ENCODE results near the gene CRYM.

Gene CRYM

GRCh38 chr16:21244518-21245215 is 33.4 kb downstream of the CRYM start:
- no peak for DNase-seq (ENCODE audit: low read depth)

GRCh38 chr16:21242756-21243155 is 35.3 kb downstream of the CRYM start:
- no peak for DNase-seq (ENCODE audit: low read depth)

GRCh38 chr16:21239646-21240045 is 38.4 kb downstream of the CRYM start:
- no peak for DNase-seq (ENCODE audit: low read depth)

- DNase-seq (ENCODE audit: low read depth): no peak
Observed at GRCh38 chr16:21236831-21237230, 41.3 kb downstream of the CRYM start.

- no peak for DNase-seq (ENCODE audit: low read depth)
Observed at GRCh38 chr16:21235199-21235585, 42.9 kb downstream of the CRYM start.

- no peak for DNase-seq (ENCODE audit: low read depth)
Observed at GRCh38 chr16:21233521-21234150, 44.5 kb downstream of the CRYM start, which contains the start of gene ANKS4B. Gene ANKS4B (plus strand): TSS chr16:21233699. CDS start chr16:21233738, 39 bp downstream.

DNA sequence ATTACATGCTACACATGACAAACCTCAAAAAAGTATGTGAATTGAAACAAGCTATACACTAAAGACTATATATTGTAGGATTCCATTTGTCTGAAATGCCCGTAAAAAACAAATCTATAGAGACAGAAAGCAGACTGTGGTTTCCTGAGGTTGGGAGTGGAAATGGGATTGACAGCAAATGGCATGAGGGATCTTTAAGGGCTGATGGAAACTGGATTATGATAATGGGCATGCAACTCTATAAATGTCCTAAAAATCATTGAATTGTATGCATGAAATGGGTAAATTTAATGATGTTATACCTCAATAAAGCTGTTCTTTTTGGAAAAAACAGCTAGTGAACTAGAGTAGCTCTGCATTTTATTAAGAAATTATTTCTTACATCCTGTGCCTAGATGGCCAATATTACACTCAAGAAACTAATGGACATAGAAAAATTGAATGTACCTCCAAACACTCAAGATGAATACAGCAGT is 45.0 kb downstream of the CRYM start:
- DNase-seq (ENCODE audit: low read depth): no peak

- no peak for DNase-seq (ENCODE audit: low read depth)
Observed at GRCh38 chr16:21228361-21228872, 49.7 kb downstream of the CRYM start.

DNA sequence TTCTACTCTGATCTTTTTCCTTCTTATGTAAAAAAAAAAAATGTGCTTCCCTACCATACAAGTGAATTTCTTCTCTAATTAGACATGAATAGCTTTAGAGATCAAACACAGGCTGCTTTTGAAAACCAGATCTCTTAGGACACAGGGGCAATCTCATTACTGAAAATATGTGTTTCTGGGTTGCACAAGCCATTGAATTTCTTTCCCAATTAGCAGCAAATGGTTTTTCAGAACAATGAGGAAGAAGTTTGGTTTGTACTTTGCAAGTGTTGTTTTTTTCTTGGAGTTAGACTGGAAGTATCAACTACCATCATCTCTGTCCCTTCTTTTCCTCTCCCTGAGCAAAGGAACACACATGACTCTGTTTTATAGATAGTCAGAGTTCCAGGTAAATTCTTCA is 50.2 kb downstream of the CRYM start:
- DNase-seq (ENCODE audit: low read depth): no peak

DNA sequence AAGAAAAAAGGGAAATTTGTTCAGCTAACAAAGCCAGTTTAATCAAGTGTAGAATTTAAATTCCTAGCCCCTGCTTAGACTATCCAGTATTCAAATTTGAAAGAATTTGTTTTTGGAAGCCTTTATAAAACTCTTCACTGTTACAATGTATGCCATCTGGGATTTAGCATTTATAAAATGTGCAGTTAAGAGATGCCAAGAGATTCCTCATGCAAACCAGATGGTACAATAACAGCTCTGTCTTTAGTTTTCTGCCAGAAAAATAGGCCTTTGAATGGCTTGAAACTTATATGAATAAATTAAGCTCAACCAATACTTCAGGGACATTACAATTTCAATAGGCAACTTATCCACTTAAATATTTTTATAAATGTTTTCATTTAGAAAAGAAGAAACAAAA is 51.3 kb downstream of the CRYM start:
- DNase-seq (ENCODE audit: low read depth): no peak

GRCh38 chr16:21224800-21225199 is 53.3 kb downstream of the CRYM start:
- DNase-seq (ENCODE audit: low read depth): no peak

DNA sequence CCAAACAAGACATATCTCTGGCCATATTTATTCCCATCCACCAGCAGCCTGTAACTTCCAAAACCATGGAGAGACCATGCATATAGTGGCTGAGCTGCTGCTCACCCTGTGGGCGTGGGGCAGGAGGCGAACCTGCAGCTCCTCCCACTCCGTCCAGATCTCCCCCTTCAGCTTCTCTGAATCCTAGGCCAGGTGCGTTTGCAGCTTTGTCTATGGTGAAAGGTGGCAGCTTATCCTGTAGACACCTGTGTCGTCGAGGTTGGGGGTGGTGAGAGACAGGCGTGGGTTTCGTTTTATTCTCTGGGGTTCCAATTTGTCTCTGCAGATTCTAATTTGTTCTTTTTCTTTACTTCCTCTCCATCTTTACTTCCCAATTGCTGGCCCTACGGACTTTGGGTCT is 54.3 kb downstream of the CRYM start:
- no peak for DNase-seq (ENCODE audit: low read depth)

DNA sequence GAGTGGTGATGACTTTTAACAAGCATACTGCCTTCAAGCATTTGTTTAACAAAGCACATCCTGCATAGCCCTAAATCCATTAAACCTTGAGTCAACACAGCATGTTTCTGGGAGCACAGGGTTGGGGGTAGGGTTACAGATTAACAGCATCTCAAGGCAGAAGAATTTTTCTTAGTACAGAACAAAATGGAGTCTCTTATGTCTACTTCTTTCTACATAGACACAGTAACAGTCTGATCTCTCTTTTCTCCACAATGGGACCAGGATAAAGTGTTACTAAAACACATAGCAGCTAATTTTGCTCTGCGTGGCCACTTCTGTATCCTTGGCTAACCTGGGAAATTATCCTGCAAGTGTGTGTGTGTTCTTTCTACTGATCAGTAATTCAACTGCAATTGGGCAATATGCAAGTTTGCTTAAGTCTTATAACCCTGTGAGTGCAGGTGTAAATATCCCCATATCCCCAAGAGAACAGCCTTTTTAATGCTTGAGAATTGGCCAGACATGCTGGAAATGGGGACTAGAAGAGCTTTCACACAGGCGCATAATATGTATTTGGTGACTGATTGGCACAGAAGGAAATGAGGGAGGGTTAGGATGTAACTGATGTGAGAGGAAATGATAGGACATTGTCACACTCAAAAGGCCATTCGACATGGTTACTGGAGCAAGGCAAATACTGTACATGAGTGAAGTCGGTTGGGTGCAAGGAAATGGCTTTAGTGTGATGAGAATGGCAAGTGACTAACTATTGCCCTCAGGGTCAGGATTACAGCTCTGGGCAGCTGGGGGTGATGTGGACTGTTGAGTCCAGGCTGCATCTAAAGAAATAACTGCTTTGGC is 55.4 kb downstream of the CRYM start:
- DNase-seq (ENCODE audit: low read depth): no peak

DNA sequence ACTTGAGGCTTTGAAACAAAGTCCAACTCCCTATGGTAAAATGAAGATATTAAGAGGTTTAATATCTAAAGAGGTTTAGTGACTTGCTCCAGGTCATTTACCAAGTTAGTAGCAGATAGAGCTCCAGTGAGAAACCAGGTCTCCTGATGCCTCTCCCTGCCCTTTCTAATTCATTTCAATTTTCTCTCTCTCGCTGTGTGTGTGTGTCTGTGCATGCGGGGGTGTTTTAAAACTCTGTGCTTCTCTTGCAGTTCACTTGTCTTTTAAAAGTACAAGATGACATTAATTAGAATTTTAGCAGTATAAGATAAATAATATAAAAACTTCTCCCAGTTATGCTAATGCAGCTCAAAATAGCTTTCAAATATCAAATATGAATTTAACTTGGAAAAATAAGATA is 58.5 kb downstream of the CRYM start:
- no peak for DNase-seq (ENCODE audit: low read depth)

DNA sequence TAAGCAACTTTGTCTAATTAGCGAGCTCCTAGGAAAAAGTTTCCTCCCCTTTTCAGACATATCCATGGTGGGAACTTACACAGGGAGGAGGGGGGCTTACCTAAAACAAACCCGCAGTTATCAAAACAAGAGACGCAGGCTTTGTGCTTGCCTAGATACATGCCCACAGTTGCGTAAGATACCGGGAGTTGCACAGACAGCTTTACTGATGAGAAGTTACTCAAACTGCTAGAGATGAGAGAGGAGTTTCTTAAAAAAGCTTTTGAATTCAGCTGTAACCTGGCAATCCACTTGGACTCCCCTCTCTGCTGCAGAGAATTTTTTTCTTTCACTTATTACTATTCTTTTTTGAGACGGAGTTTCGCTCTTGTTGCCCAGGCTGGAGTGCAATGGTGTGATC is 59.9 kb downstream of the CRYM start:
- DNase-seq (ENCODE audit: low read depth): no peak

GRCh38 chr16:21217121-21217520 is 61.0 kb downstream of the CRYM start:
- DNase-seq (ENCODE audit: low read depth): no peak

- no peak for DNase-seq (ENCODE audit: low read depth)
Observed at GRCh38 chr16:21214086-21214485, 64.0 kb downstream of the CRYM start.

GRCh38 chr16:21211486-21211885 is 66.6 kb downstream of the CRYM start, which contains the start of gene ZP2:
Gene ZP2 (minus strand): TSS chr16:21211574. CDS start chr16:21211547, 27 bp downstream.
- DNase-seq (ENCODE audit: low read depth): no peak
